H1 (cell line): ENCODE measurements around the gene VAV2. TPM values are rescaled to one million over a fixed set of nuclear protein-coding genes. Genes with fewer than 3 reads are reported as not detected.

Experiments used
- CTCF ChIA-PET: fragments of 300-600 bp; sonication (Branson Sonifier 250); formaldehyde crosslinking; loops from one replicate; lab custom pipeline; 2021; ENCODE audit not compliant: partially characterized antibody; lab: Charles Lee
- POLR2A ChIA-PET: fragments of 300-600 bp; sonication (Branson Sonifier 250); formaldehyde crosslinking; loops from one replicate; lab custom pipeline; 2021; ENCODE audit warnings: inconsistent platforms; ENCODE audit not compliant: partially characterized antibody; lab: Charles Lee
- DNase-seq, 2 experiments: peaks; one replicate each; pipeline versions ENCODE4 v3.0.0 to v3.0.0-alpha.2; 2010 to 2022; ENCODE audit warnings: low spot score in 2 of 2, low read depth in 1 of 2, mixed read lengths in 1 of 2
- FAIRE-seq: peaks from 2 replicates; lab custom pipeline; 2011; peaks lifted over from hg19 to GRCh38; lab: Jason Lieb, UNC
- H2AFZ ChIP-seq: 2 replicates; pipeline ENCODE4 v1.8.1; 2012; ENCODE audit warnings: low read length, inconsistent platforms
- H2AK5ac ChIP-seq: 2 replicates; pipeline ENCODE4 v1.6.1; 2013; ENCODE audit warnings: low read depth, low read length
- H2BK120ac ChIP-seq: replicated peaks from 2 replicates; pipeline ENCODE3; 2013; ENCODE audit warnings: low read depth, low read length, inconsistent platforms
- H2BK12ac ChIP-seq: 2 replicates; pipeline ENCODE4 v1.6.1; 2013; ENCODE audit warnings: low read depth, low read length
- H2BK15ac ChIP-seq: 2 replicates; pipeline ENCODE4 v1.6.1; 2013; ENCODE audit warnings: low read length
- H2BK20ac ChIP-seq: 2 replicates; pipeline ENCODE4 v1.6.1; 2013; ENCODE audit warnings: low read length
- H2BK5ac ChIP-seq: 2 replicates; pipeline ENCODE4 v1.6.1; 2013; ENCODE audit warnings: low read depth, low read length
- H3K14ac ChIP-seq: 2 replicates; pipeline ENCODE4 v1.6.1; 2013; ENCODE audit warnings: inconsistent platforms; ENCODE audit not compliant: insufficient read length
- H3K18ac ChIP-seq: 2 replicates; pipeline ENCODE4 v1.6.1; 2013; ENCODE audit warnings: low read length; ENCODE audit errors: extremely low read depth
- H3K23ac ChIP-seq: 2 replicates; pipeline ENCODE4 v1.6.1; 2013; ENCODE audit warnings: inconsistent platforms; ENCODE audit not compliant: insufficient read length
- H3K23me2 ChIP-seq: 2 replicates; pipeline ENCODE4 v1.6.1; 2013; ENCODE audit warnings: low read depth, low read length
- H3K27ac ChIP-seq: 2 replicates; pipeline ENCODE4 v1.6.1; 2011; ENCODE audit warnings: low read depth, low read length, inconsistent platforms
- H3K27me3 ChIP-seq, 4 experiments: replicated peaks in 1 of 4; 1 replicate in 1 of 4; 2 replicates in 3 of 4; pipeline versions ENCODE4 v1.6.1 to v1.8.1; 2011 to 2013; ENCODE audit warnings: low read length in 3 of 4, mild to moderate bottlenecking in 3 of 4, inconsistent platforms in 2 of 4, mixed read lengths in 2 of 4, moderate library complexity in 1 of 4; ENCODE audit not compliant: control insufficient read depth in 3 of 4, insufficient read depth in 3 of 4; ENCODE audit errors: extremely low read depth in 1 of 4
- H3K36me3 ChIP-seq, 4 experiments: 2 replicates each; pipeline versions ENCODE4 v1.6.1 to v1.8.1; 2011 to 2013; ENCODE audit warnings: mild to moderate bottlenecking in 4 of 4, low read length in 3 of 4, moderate library complexity in 2 of 4, control low read depth in 1 of 4, inconsistent platforms in 1 of 4; ENCODE audit not compliant: insufficient read depth in 4 of 4, control insufficient read depth in 2 of 4
- H3K4ac ChIP-seq: replicated peaks from 2 replicates; pipeline ENCODE3; 2013; ENCODE audit warnings: low read length, low read depth, mixed read lengths, inconsistent platforms; ENCODE audit not compliant: insufficient read length
- H3K4me1 ChIP-seq, 4 experiments: replicated peaks in 1 of 4; 1 replicate in 1 of 4; 2 replicates in 3 of 4; pipeline versions ENCODE4 v1.6.1 to v1.8.1; 2011 to 2013; ENCODE audit warnings: low read length in 3 of 4, inconsistent platforms in 2 of 4, mixed read lengths in 1 of 4; ENCODE audit not compliant: insufficient read depth in 4 of 4, control insufficient read depth in 3 of 4
- H3K4me2 ChIP-seq, 2 experiments: 2 replicates each; pipeline versions ENCODE4 v1.6.1 to v1.8.1; 2011 to 2013; ENCODE audit warnings: low read depth in 2 of 2, low read length in 2 of 2, control low read depth in 1 of 2, inconsistent platforms in 1 of 2, mild to moderate bottlenecking in 1 of 2; ENCODE audit not compliant: insufficient read depth in 1 of 2
- H3K4me3 ChIP-seq, 4 experiments: fragments of 200-600, 300-600 bp in 1 of 4; sonication (generic), shearing (Covaris generic), sonication (Bioruptor Twin) in 1 of 4; 2 replicates each; pipeline versions ENCODE4 v1.5.1 to v1.8.1; 2011 to 2016; ENCODE audit warnings: low read length in 4 of 4, low read depth in 3 of 4, control low read depth in 2 of 4, inconsistent platforms in 2 of 4, mild to moderate bottlenecking in 2 of 4, mixed read lengths in 1 of 4, moderate library complexity in 1 of 4; ENCODE audit not compliant: insufficient read depth in 2 of 4; ENCODE audit errors: extremely low read depth in 1 of 4
- H3K56ac ChIP-seq: replicated peaks from 2 replicates; pipeline ENCODE3; 2013; ENCODE audit warnings: low read depth, mild to moderate bottlenecking, mixed read lengths, low read length, inconsistent platforms; ENCODE audit not compliant: insufficient read length
- H3K79me1 ChIP-seq: 2 replicates; pipeline ENCODE4 v1.6.1; 2013; ENCODE audit warnings: low read depth, low read length, control low read depth
- H3K79me2 ChIP-seq, 2 experiments: 2 replicates each; pipeline versions ENCODE4 v1.6.1 to v1.8.1; 2012 to 2013; ENCODE audit warnings: low read length in 2 of 2, mild to moderate bottlenecking in 2 of 2, inconsistent platforms in 1 of 2; ENCODE audit not compliant: insufficient read depth in 2 of 2, control insufficient read depth in 1 of 2
- H3K9ac ChIP-seq, 4 experiments: replicated peaks in 1 of 4; 1 replicate in 1 of 4; 2 replicates in 3 of 4; pipeline versions ENCODE4 v1.6.1 to v1.8.1; 2011 to 2013; ENCODE audit warnings: low read depth in 3 of 4, low read length in 3 of 4, control low read depth in 2 of 4, mild to moderate bottlenecking in 2 of 4, moderate library complexity in 2 of 4, inconsistent platforms in 1 of 4; ENCODE audit errors: extremely low read depth in 1 of 4
- H3K9me3 ChIP-seq, 2 experiments: 2 replicates each; pipeline versions ENCODE4 v1.6.1 to v1.8.1; 2012 to 2013; ENCODE audit warnings: mild to moderate bottlenecking in 2 of 2, moderate library complexity in 2 of 2, control low read depth in 1 of 2, inconsistent platforms in 1 of 2, low read depth in 1 of 2, low read length in 1 of 2, mixed read lengths in 1 of 2; ENCODE audit not compliant: insufficient read depth in 2 of 2
- H4K20me1 ChIP-seq, 2 experiments: replicated peaks in 1 of 2; 2 replicates each; pipeline versions ENCODE3 to v1.8.1; 2011 to 2013; ENCODE audit warnings: inconsistent platforms in 2 of 2, low read length in 2 of 2, mild to moderate bottlenecking in 1 of 2; ENCODE audit not compliant: insufficient read depth in 2 of 2, control insufficient read depth in 1 of 2
- H4K5ac ChIP-seq: 2 replicates; pipeline ENCODE4 v1.6.1; 2013; ENCODE audit warnings: low read length, low read depth, mixed read lengths, inconsistent platforms; ENCODE audit not compliant: insufficient read length
- H4K8ac ChIP-seq: 2 replicates; pipeline ENCODE4 v1.8.0; 2013; ENCODE audit warnings: mild to moderate bottlenecking, moderate library complexity, low read length, inconsistent platforms; ENCODE audit not compliant: insufficient read depth; ENCODE audit errors: extremely low read depth
- H4K91ac ChIP-seq: replicated peaks from 2 replicates; pipeline ENCODE3; 2013; ENCODE audit warnings: low read length, mixed read lengths, inconsistent platforms; ENCODE audit not compliant: insufficient read length
- CREB1 ChIP-seq: IDR thresholded peaks from 2 replicates; pipeline ENCODE4 v1.6.1; 2012; ENCODE audit warnings: inconsistent platforms
- NRF1 ChIP-seq: IDR thresholded peaks from 2 replicates; pipeline ENCODE4 v1.6.1; 2011; ENCODE audit warnings: mild to moderate bottlenecking, low read depth, low read length, improper control_type of control experiment
- RXRA ChIP-seq: IDR thresholded peaks from 2 replicates; pipeline ENCODE4 v1.6.1; 2011; ENCODE audit warnings: low read depth, mild to moderate bottlenecking, low read length, moderate library complexity; ENCODE audit not compliant: insufficient read depth
- WGBS, 2 experiments: shearing (Covaris generic) in 1 of 2; methylation state at CpG; one replicate each; pipeline versions ENCODE4 v1.1.6 to v1.1.7; 2013 to 2015; ENCODE audit warnings: low lambda C conversion rate in 2 of 2, mixed read lengths in 2 of 2, inconsistent platforms in 1 of 2, low coverage in 1 of 2, missing lambda C conversion rate in 1 of 2; ENCODE audit not compliant: insufficient replicate concordance in 2 of 2, insufficient coverage in 1 of 2, insufficient read length in 1 of 2; ENCODE audit errors: extremely low coverage in 1 of 2, missing lambda C conversion rate in 1 of 2; 5-methylcytosine and 5-hydroxymethylcytosine counted together
- polyA plus RNA-seq, 7 experiments: library from polyadenylated mRNA; depleted of rRNA in 3 of 7; stranded (reverse) in 5 of 7; unstranded in 2 of 7; fragments of >200 nt in 5 of 7; fragments of 200-250 nt in 2 of 7; gene quantifications; 1 replicate in 5 of 7; 2 replicates in 1 of 7; 4 replicates in 1 of 7; pipeline versions ENCODE4 v1.2.1 to v1.2.3, GENCODE V29; 2011 to 2013; ENCODE audit warnings: missing spikeins in 2 of 7, mixed read lengths in 2 of 7
- total RNA-seq: library from RNA; stranded (reverse); fragmentation: NEBNext Ultra II Directional; extraction: Animal tissue kit (Norgen Biotek cat#: 25700); gene quantifications from 2 replicates; pipeline ENCODE4 v1.2.1, GENCODE V29; 2021

VAV2 gene
- total and polyA plus RNA-seq, 2 of the 8 experiments (the other 6 are each of a cell fraction or from before 2014, with no cell fraction given) = 13.6 to 37.6 TPM

- ChIA-PET CTCF (interaction anchor here (0.7 to 1.2 kb wide), 3 partner anchors 17 to 130 kb away, joined by 3 to 8 read pairs (median 3); no protein-coding TSS in a partner anchor), POLR2A (interaction anchor here (0.7 to 2.3 kb wide), 3 partner anchors 11 to 1545 kb away, joined by 3 to 11 read pairs (median 5); no protein-coding TSS in a partner anchor)
- Histone ChIP-seq H3K14ac (no peak overlapping the region), H2BK120ac (no peak overlapping the region), H2BK5ac (no peak overlapping the region), H3K23ac (no peak overlapping the region), H3K79me2 (no peaks in the 10 kb centered on the region), H3K23me2 (peaks cover 4% of the 10 kb centered on the region), H3K36me3 (peaks cover 6 to 25% (median 12%) of the 10 kb centered on the region in 4 experiments), H3K4ac (no peak overlapping the region), H4K20me1 (peaks cover 0 to 10% of the 10 kb centered on the region in 2 experiments), H3K79me1 (no peaks in the 10 kb centered on the region), H3K4me2 (no peak overlapping the region), H2BK15ac (no peak overlapping the region), H3K18ac (no peak overlapping the region), H4K5ac (no peak overlapping the region), H2AK5ac (no peak overlapping the region), H2BK12ac (no peak overlapping the region), H2BK20ac (no peak overlapping the region), H4K91ac (no peak overlapping the region), H3K4me1 (peaks cover 0 to 4% (median 4%) of the 10 kb centered on the region in 4 experiments; a peak in 5 of 7 replicates), H2AFZ (no peak overlapping the region), H3K27me3 (no peaks in the 10 kb centered on the region), H3K27ac (no peak overlapping the region), H3K4me3 (no peak overlapping the region), H3K56ac (no peak overlapping the region), H3K9ac (no peak overlapping the region), H4K8ac (0 out of 2 replicates have a peak overlapping the region, but pooled peaks have one; percentile 80), H3K9me3 (no peaks in the 10 kb centered on the region)
- FAIRE-seq (no peak), DNase-seq (no peak)
- 89 to 100% methylated on average over 1 to 9 of the region's 9 CpGs for WGBS, 2 experiments
- TF ChIP-seq NRF1 (no peak), RXRA (no peak), CREB1 (no peak)
Observed at GRCh38 chr9:134028076-134028475, 36.0 kb upstream of the VAV2 start.
